Measurements from ENCODE around the gene NCF4. TPM values are rescaled to one million over a fixed set of nuclear protein-coding genes. Genes with fewer than 3 reads are reported as not detected.

Gene NCF4
- total and polyA plus RNA-seq, 2 donors from 2014 or later: 4.7 to 19.4 TPM

DNA sequence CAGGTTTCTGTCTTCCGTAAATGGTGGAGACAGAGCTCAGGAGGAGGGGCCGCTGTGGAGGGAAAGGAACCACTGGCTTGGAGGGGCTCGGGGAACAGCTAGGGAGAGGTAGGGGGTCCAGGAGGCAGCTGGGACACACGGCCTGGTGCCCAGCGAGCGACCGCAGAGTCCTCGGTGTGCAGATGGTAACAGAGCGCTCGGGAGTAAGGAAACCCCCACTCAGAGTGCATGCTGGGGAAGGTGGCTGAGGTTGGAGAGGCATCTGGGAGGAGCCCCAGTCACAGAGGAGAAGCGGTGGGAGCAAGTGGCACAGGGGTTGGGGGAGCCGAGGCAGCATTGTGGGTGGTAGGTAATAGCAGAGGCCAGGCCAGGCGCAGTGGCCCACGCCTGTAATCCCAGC is 10.8 kb upstream of the NCF4 start:
- no peak for FAIRE-seq
- no peak for DNase-seq

GRCh38 chr22:36850682-36851081 is 10.1 kb upstream of the NCF4 start:
- no peaks in the 10 kb centered on the region for H3K27me3 ChIP-seq (ENCODE audit: control insufficient read depth, insufficient read depth, low read length)
- DNase-seq: no peak
- no peak for FAIRE-seq

More for the DNA sequence above, 10.8 kb upstream of the NCF4 start:
- Histone ChIP-seq H3K27ac (ENCODE audit: low read depth in 2 of 2, low read length in 2 of 2) (no peak overlapping the region), H3K9ac (ENCODE audit: low read length in 3 of 3) (no peak overlapping the region), H3K36me3 (ENCODE audit: control insufficient read depth in 2 of 3, insufficient read depth in 3 of 3, low read length in 3 of 3) (no peaks in the 10 kb centered on the region), H3K4me1 (ENCODE audit: control insufficient read depth in 2 of 3, insufficient read depth in 2 of 3, low read depth in 1 of 3, low read length in 3 of 3) (no peaks in the 10 kb centered on the region), H3K27me3 (ENCODE audit: control insufficient read depth, insufficient read depth, low read length) (no peaks in the 10 kb centered on the region), H3K4me3 (ENCODE audit: low read length in 3 of 3) (no peak overlapping the region), H3K9me3 (ENCODE audit: control insufficient read depth in 2 of 3, insufficient read depth in 1 of 3, low read length in 3 of 3) (no peaks in the 10 kb centered on the region)
- intact Hi-C loops (cut with DNase I): no loop called here
- TF ChIP-seq, protein P1, sequence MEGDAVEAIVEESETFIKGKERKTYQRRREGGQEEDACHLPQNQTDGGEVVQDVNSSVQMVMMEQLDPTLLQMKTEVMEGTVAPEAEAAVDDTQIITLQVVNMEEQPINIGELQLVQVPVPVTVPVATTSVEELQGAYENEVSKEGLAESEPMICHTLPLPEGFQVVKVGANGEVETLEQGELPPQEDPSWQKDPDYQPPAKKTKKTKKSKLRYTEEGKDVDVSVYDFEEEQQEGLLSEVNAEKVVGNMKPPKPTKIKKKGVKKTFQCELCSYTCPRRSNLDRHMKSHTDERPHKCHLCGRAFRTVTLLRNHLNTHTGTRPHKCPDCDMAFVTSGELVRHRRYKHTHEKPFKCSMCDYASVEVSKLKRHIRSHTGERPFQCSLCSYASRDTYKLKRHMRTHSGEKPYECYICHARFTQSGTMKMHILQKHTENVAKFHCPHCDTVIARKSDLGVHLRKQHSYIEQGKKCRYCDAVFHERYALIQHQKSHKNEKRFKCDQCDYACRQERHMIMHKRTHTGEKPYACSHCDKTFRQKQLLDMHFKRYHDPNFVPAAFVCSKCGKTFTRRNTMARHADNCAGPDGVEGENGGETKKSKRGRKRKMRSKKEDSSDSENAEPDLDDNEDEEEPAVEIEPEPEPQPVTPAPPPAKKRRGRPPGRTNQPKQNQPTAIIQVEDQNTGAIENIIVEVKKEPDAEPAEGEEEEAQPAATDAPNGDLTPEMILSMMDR (IDR thresholded peaks at IDR 0.05; ENCODE audit: borderline replicate concordance, extremely low read depth, insufficient read depth): no peak

DNA sequence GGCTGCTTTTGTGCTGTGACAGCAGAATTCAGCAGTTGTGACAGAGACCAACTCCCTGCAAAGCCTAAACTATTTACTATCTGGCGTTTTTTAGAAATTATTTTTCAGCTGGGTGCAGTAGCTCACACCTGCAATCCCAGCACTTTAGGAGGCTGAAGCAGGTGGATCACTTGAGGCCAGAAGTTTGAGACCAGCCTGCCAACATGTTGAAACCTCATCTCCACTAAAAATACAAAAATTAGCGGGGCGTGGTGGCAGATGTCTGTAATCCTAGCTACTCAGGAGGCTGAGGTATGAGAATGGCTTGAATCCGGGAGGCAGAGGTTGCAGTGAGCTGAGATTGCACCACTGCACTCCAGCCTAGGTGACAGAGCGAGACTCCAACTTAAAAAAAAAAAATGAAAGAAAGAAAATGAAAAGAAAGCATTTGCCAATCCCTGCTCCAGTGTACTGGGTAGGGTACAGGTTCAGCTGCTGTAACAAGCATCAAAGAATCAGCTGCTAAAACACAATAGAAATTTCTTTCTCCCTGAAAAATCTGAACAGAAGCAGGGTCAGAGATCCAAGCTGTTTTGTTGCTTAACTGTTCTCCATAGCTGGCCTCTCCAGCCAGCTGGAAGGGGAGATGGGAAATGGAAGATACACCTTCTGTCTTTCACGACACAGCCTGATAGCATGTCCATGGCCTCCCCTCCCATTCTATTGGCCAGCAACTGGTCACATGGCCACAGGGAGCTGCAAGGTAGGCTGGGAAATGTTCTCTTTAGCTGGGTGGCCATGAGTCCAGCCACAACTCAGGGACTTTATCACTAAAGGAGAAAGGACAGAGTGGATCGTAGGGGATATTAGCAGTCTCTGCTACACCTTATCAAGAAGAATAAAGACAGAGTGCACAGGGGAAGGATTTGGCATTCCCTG is 8.5 kb upstream of the NCF4 start:
- Histone ChIP-seq H3K4me1 (ENCODE audit: control insufficient read depth in 2 of 3, insufficient read depth in 2 of 3, low read depth in 1 of 3, low read length in 3 of 3) (peaks cover 0 to 3% (median 0%) of the 10 kb centered on the region in 3 donors), H3K9me3 (ENCODE audit: control insufficient read depth in 2 of 3, insufficient read depth in 1 of 3, low read length in 3 of 3) (no peaks in the 10 kb centered on the region), H3K36me3 (ENCODE audit: control insufficient read depth in 2 of 3, insufficient read depth in 3 of 3, low read length in 3 of 3) (no peaks in the 10 kb centered on the region), H3K27ac (ENCODE audit: low read depth in 2 of 2, low read length in 2 of 2) (no peak overlapping the region), H3K4me3 (ENCODE audit: low read length in 3 of 3) (no peak overlapping the region), H3K9ac (ENCODE audit: low read length in 3 of 3) (no peak overlapping the region), H3K27me3 (ENCODE audit: control insufficient read depth, insufficient read depth, low read length) (no peaks in the 10 kb centered on the region)
- FAIRE-seq (no peak), DNase-seq (no peak)
- intact Hi-C loops (cut with DNase I): no loop called here
- TF ChIP-seq, protein P1 (IDR thresholded peaks at IDR 0.05; ENCODE audit: borderline replicate concordance, extremely low read depth, insufficient read depth): no peak

More at GRCh38 chr22:36850682-36851081, 10.1 kb upstream of the NCF4 start:
- no peaks in the 10 kb centered on the region for H3K36me3 ChIP-seq (ENCODE audit: control insufficient read depth in 2 of 3, insufficient read depth in 3 of 3, low read length in 3 of 3)
- TF ChIP-seq, protein P1 (IDR thresholded peaks at IDR 0.05; ENCODE audit: borderline replicate concordance, extremely low read depth, insufficient read depth): no peak
- no peak overlapping the region for H3K4me3 ChIP-seq (ENCODE audit: low read length in 3 of 3)
- no peak overlapping the region for H3K27ac ChIP-seq (ENCODE audit: low read depth in 2 of 2, low read length in 2 of 2)
- intact Hi-C loops (cut with DNase I): no loop called here
- H3K4me1 ChIP-seq (ENCODE audit: control insufficient read depth in 2 of 3, insufficient read depth in 2 of 3, low read depth in 1 of 3, low read length in 3 of 3): no peaks in the 10 kb centered on the region
- no peak overlapping the region for H3K9ac ChIP-seq (ENCODE audit: low read length in 3 of 3)
- H3K9me3 ChIP-seq (ENCODE audit: control insufficient read depth in 2 of 3, insufficient read depth in 1 of 3, low read length in 3 of 3): no peaks in the 10 kb centered on the region

All from kidney (tissue), 14 donors.